HL-60 (cell line): ENCODE measurements around the gene CELA2B.

ENCODE experiments used
- DNase-seq, 2 experiments: peaks; one replicate each; pipeline ENCODE4 v3.0.0-alpha.2; 2010 to 2020; ENCODE audit warnings: low read depth in 1 of 2, low spot score in 1 of 2
- H3K27ac ChIP-seq: fragments of 250-450 bp; sonication (Bioruptor Pico); replicated peaks from 2 replicates; pipeline ENCODE4 v1.5.1; 2020; ENCODE audit warnings: mild to moderate bottlenecking, moderate library complexity
- H3K27me3 ChIP-seq: fragments of 250-450 bp; sonication (Bioruptor Pico); 2 replicates; pipeline ENCODE4 v1.5.1; 2021; ENCODE audit warnings: mild to moderate bottlenecking, moderate library complexity; ENCODE audit not compliant: insufficient read depth, poor library complexity, severe bottlenecking
- H3K4me3 ChIP-seq: replicated peaks from 2 replicates; pipeline ENCODE4 v1.5.1; 2011; ENCODE audit warnings: mild to moderate bottlenecking, control low read depth, low read length; ENCODE audit not compliant: insufficient read depth
- CTCF ChIP-seq: IDR thresholded peaks from one replicate; pipeline ENCODE4 v1.5.1; 2011; ENCODE audit warnings: low read length, control low read depth, inconsistent platforms; ENCODE audit not compliant: insufficient read depth
- GABPA ChIP-seq: IDR thresholded peaks from 2 replicates; pipeline ENCODE4 v1.6.1; 2012; ENCODE audit warnings: low read depth
- POLR2AphosphoS5 ChIP-seq: IDR thresholded peaks from 2 replicates; pipeline ENCODE4 v1.6.1; 2012; ENCODE audit warnings: low read depth
- SPI1 ChIP-seq: IDR thresholded peaks from 2 replicates; pipeline ENCODE4 v1.6.1; 2012; ENCODE audit warnings: low read depth, mild to moderate bottlenecking, borderline replicate concordance
- TF ChIP-seq, protein P1 (sequence below): IDR thresholded peaks from 2 replicates; pipeline ENCODE4 v1.6.1; 2012; ENCODE audit warnings: low read depth; ENCODE audit not compliant: insufficient replicate concordance

CELA2B gene

DNA sequence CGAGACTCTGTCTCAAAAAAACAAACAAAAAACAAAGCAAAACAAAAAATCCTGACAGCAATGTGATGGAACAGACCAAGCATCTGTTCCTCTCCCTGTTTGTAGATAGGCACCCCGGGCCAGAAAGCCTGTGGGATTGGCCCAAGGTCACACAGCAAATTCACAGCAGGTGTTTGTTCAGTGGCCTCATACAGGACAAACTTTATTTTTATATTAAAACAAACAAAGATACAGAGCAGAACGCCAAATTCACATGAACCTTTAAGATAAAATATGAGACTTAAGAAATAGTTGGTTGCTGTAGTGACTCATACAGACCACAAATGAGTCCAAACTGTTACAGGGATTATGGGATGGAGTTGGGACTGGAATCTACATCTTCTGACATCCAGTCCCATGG is 21.6 kb upstream of the CELA2B start:
- H3K27me3 ChIP-seq = no peaks in the 10 kb centered on the region
- no peak for DNase-seq
- H3K27ac ChIP-seq = no peak overlapping the region
- H3K4me3 ChIP-seq = no peak overlapping the region
- TF ChIP-seq POLR2AphosphoS5 (no peak), SPI1 (no peak), CTCF (no peak), GABPA (no peak)
- TF ChIP-seq, protein P1, sequence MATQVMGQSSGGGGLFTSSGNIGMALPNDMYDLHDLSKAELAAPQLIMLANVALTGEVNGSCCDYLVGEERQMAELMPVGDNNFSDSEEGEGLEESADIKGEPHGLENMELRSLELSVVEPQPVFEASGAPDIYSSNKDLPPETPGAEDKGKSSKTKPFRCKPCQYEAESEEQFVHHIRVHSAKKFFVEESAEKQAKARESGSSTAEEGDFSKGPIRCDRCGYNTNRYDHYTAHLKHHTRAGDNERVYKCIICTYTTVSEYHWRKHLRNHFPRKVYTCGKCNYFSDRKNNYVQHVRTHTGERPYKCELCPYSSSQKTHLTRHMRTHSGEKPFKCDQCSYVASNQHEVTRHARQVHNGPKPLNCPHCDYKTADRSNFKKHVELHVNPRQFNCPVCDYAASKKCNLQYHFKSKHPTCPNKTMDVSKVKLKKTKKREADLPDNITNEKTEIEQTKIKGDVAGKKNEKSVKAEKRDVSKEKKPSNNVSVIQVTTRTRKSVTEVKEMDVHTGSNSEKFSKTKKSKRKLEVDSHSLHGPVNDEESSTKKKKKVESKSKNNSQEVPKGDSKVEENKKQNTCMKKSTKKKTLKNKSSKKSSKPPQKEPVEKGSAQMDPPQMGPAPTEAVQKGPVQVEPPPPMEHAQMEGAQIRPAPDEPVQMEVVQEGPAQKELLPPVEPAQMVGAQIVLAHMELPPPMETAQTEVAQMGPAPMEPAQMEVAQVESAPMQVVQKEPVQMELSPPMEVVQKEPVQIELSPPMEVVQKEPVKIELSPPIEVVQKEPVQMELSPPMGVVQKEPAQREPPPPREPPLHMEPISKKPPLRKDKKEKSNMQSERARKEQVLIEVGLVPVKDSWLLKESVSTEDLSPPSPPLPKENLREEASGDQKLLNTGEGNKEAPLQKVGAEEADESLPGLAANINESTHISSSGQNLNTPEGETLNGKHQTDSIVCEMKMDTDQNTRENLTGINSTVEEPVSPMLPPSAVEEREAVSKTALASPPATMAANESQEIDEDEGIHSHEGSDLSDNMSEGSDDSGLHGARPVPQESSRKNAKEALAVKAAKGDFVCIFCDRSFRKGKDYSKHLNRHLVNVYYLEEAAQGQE = no peak

DNA sequence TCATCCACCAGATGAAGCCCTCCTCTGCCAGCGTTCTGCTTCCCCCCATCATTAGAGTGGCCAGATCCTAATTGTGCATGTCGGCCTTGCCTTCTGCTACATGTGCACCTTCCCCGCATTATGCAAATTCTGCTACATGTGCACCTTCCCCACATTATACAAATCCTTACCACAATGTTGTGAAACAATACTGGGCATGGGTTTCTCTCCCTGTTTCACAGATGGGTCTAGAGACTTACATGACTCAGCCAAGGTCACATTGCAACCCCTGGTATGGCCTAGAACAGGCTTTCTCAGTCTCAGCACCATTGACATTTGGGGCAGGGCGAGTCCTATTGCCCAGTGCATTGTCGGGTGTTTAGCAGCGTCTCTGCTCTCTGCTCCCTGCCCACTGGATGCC is 20.4 kb upstream of the CELA2B start:
- TF ChIP-seq POLR2AphosphoS5 = peak; percentile 37; the same call in 1 of the 2 replicates
- TF ChIP-seq, protein P1 = no peak
- DNase-seq = peak; percentile 91 to 96
- Histone ChIP-seq H3K4me3 (no peak overlapping the region), H3K27me3 (no peaks in the 10 kb centered on the region), H3K27ac (no peak overlapping the region)

DNA sequence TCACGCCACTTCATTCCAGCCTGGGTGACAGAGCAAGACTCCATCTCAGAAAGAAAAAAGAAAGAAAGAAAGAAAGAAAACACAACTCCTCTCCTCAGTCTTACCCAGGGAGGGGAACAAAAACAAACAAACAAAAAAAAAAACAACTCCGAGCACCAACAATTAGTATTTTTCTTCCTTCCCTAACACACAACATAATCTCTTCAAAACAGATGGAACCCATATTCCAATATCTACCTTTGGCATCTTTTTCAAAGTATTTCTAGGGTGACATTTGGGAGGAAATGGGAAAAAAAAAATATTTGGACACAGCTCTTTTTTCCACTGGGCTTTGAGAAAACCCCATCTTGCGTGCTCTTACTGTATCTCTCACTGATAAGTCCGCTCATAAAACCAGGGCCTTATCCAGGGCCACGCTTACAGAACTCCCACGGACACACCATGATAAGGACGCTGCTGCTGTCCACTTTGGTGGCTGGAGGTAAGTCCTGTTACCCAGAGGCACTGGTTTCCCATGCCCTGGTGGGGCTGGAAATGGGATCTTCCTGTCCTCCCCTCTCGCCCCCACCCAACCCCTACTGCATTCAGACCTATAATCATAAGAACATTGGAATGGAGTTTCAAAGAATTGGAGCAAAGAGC is 19.5 kb upstream of the CELA2B start, which contains the start of gene CELA2A:
CELA2A (plus strand) TSS at position 420 of the 642 bp plus-strand sequence; CDS start at position 442, 22 bp downstream.
- no peak for DNase-seq
- TF ChIP-seq GABPA (no peak), CTCF (no peak), SPI1 (no peak), POLR2AphosphoS5 (no peak)
- TF ChIP-seq, protein P1 = no peak
- Histone ChIP-seq H3K27me3 (no peaks in the 10 kb centered on the region), H3K27ac (peak within 1 kb of the TSS; percentile 13; the same call in 1 of the 2 replicates), H3K4me3 (no peak within 1 kb of the TSS)
